ENCODE data around the gene MCTP1. TPM values are rescaled to one million over a fixed set of nuclear protein-coding genes. Genes with fewer than 3 reads are reported as not detected.
"Not testable (repeated sequence)": the region's sequence is repeated elsewhere in the genome, so short reads cannot be mapped to it uniquely, and the experiment has no call there.

MCTP1 gene
- polyA plus RNA-seq, 3 donors, result 34.4 to 72.9 (median 55.5) TPM

- Mint-ChIP-seq H3K27me3 (ENCODE audit: low read depth in 3 of 3) (no peaks in the 10 kb centered on the region), H3K27ac (peak overlapping the region in 1 of 7 donors; percentile 68), H3K36me3 (peaks cover 7 to 23% of the 10 kb centered on the region in 2 donors), H3K4me3 (no peak overlapping the region), H3K9me3 (peaks cover 0 to 12% (median 6%) of the 10 kb centered on the region in 7 donors), H3K4me1 (peaks cover 2% of the 10 kb centered on the region)
- peaks cover 0 to 3% of the 10 kb centered on the region in 2 donors for H3K9me3 ChIP-seq (replicated peaks in 1 of 2; ENCODE audit: control insufficient read depth in 1 of 2, insufficient read depth in 1 of 2, low read length in 2 of 2)
- no peaks in the 10 kb centered on the region for H3K27me3 ChIP-seq (ENCODE audit: control insufficient read depth in 2 of 2, insufficient read depth in 2 of 2, low read length in 2 of 2)
- peaks cover 17% of the 10 kb centered on the region for H3K79me2 ChIP-seq (ENCODE audit: insufficient read depth, low read length)
- peaks cover 0 to 9% of the 10 kb centered on the region in 2 donors for H3K36me3 ChIP-seq (replicated peaks in 1 of 2; ENCODE audit: control insufficient read depth in 1 of 2, insufficient read depth in 2 of 2, low read length in 2 of 2)
- no peak overlapping the region for H3K4me3 ChIP-seq (replicated peaks in 1 of 3; ENCODE audit: low read depth in 2 of 3, low read length in 3 of 3)
- H3K27ac ChIP-seq (ENCODE audit: low read depth in 1 of 2, low read length in 2 of 2), result no peak overlapping the region
- intact Hi-C loops (cut with micrococcal nuclease), result loop anchor here (5.0 kb wide), 1 partner anchor 295 kb away; no protein-coding TSS in a partner anchor
- peaks cover 80% of the 10 kb centered on the region for H4K20me1 ChIP-seq (ENCODE audit: insufficient read depth, low read length)
- H3K4me1 ChIP-seq (ENCODE audit: control insufficient read depth in 1 of 2, insufficient read depth in 2 of 2, low read length in 2 of 2), result no peaks in the 10 kb centered on the region
- WGBS (ENCODE audit: insufficient coverage), result 33% methylated on average over 3 of the region's 6 CpGs
- H3K4me2 ChIP-seq (replicated peaks; ENCODE audit: extremely low read depth, low read length, poor library complexity, severe bottlenecking), result no peak overlapping the region
- H3K9ac ChIP-seq (ENCODE audit: insufficient read depth, low read length, poor library complexity, severe bottlenecking), result no peak overlapping the region
- H2AFZ ChIP-seq (ENCODE audit: insufficient read depth, low read depth, low read length, poor library complexity, severe bottlenecking), result no peak overlapping the region
- DNase-seq, result no peak
- TF ChIP-seq CTCF (IDR thresholded peaks at IDR 0.05), result no peak
These were observed 317.4 kb downstream of the MCTP1 start for GRCh38 chr5:94967525-94967924.

- no CpG with 5 or more reads among the region's 2 CpGs for WGBS (ENCODE audit: insufficient coverage)
- intact Hi-C loops (cut with micrococcal nuclease), result not testable (repeated sequence)
- peaks cover 65% of the 10 kb centered on the region for H4K20me1 ChIP-seq (ENCODE audit: insufficient read depth, low read length)
These were observed 325.6 kb downstream of the MCTP1 start for GRCh38 chr5:94959279-94959678.

More at GRCh38 chr5:94959279-94959678, 325.6 kb downstream of the MCTP1 start:
- peaks cover 17% of the 10 kb centered on the region for H3K79me2 ChIP-seq (ENCODE audit: insufficient read depth, low read length)
- H3K27me3 ChIP-seq (ENCODE audit: control insufficient read depth in 2 of 2, insufficient read depth in 2 of 2, low read length in 2 of 2); H3K4me1 ChIP-seq (ENCODE audit: control insufficient read depth in 1 of 2, insufficient read depth in 2 of 2, low read length in 2 of 2); H3K27ac ChIP-seq (ENCODE audit: low read depth in 1 of 2, low read length in 2 of 2); H3K9me3 ChIP-seq (replicated peaks in 1 of 2; ENCODE audit: control insufficient read depth in 1 of 2, insufficient read depth in 1 of 2, low read length in 2 of 2); H3K4me2 ChIP-seq (replicated peaks; ENCODE audit: extremely low read depth, low read length, poor library complexity, severe bottlenecking); DNase-seq; H2AFZ ChIP-seq (ENCODE audit: insufficient read depth, low read depth, low read length, poor library complexity, severe bottlenecking); H3K27me3 Mint-ChIP-seq (ENCODE audit: low read depth in 3 of 3); H3K4me3 Mint-ChIP-seq; H3K36me3 ChIP-seq (replicated peaks in 1 of 2; ENCODE audit: control insufficient read depth in 1 of 2, insufficient read depth in 2 of 2, low read length in 2 of 2); H3K4me3 ChIP-seq (replicated peaks in 1 of 3; ENCODE audit: low read depth in 2 of 3, low read length in 3 of 3); H3K9ac ChIP-seq (ENCODE audit: insufficient read depth, low read length, poor library complexity, severe bottlenecking): not testable (repeated sequence)
- H3K4me1 Mint-ChIP-seq, result peaks cover 10% of the 10 kb centered on the region
- peak overlapping the region in 1 of 7 donors; percentile 0 for H3K27ac Mint-ChIP-seq
- peaks cover 14 to 29% (median 23%) of the 10 kb centered on the region in 7 donors for H3K9me3 Mint-ChIP-seq
- peaks cover 14 to 21% of the 10 kb centered on the region in 2 donors for H3K36me3 Mint-ChIP-seq
